GM18907 (cell line): ENCODE results near the gene UPP1.
"Not testable (repeated sequence)": the region's sequence is repeated elsewhere in the genome, so short reads cannot be mapped to it uniquely, and the experiment has no call there.

Experiments
- ATAC-seq: cut with Tn5 transposase; IDR thresholded peaks from one replicate; pipeline ENCODE4 v1.9.1; 2021; ENCODE audit warnings: mild to moderate bottlenecking, moderate library complexity; ENCODE audit not compliant: unreplicated experiment

The UPP1 gene

DNA sequence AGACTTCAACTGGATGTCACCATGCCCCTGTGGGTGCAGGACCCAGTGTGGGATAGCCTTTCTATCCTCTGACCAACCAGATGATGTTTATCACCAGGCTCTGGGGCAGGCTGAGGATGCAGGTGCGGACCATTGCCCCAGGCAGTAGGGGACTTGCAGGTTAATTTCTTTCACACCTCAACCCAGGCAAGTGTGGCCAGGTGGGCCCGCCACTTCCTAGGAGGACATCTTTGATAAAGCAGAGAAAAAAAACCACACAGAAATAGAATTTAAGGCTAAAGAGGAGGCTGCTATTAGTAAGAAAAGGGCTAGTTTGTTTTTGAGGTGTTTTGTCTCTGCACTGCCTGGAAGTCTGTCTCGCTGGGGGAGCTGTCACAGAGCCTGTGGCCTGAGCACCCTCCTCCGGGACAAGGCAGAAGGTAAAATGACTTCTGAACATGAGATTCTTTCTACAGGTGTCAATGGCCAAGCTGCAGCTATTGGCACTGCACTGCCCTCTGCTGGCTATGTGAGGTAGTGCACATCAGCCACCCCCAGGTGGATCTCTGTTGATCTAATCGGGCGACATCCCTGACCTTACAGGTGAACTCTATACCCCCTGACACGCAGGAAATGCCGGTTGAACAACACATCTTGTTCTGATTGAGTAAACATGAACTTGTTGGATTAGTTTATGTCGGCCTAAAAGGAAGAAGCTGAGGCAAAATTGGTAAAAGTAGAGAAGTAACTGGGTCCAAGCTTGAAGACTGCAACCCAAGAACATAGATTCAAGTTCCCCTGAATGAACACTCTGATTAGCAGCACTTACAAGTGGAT lies 21.0 kb downstream of the UPP1 start:
- ATAC-seq = peak; percentile 92

DNA sequence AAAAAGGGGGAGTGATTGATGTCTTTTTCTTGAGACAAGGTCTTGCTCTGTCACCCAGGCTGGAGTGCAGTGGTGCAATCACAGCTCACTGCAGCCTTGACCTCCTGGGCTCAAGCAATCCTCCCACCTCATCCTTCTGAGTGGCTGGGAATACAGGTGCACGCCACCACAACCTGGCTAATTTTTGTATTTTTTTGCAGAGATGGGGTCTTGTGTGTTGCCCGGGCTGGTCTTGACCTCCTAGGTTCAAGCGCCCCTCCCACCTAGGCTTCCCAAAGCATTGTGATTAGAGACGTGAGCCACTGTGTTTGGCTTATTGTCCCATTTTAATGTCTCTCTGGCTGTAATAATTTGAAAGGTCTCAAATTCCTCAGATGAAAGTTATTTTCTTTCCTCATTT lies 21.8 kb downstream of the UPP1 start:
- no peak for ATAC-seq

DNA sequence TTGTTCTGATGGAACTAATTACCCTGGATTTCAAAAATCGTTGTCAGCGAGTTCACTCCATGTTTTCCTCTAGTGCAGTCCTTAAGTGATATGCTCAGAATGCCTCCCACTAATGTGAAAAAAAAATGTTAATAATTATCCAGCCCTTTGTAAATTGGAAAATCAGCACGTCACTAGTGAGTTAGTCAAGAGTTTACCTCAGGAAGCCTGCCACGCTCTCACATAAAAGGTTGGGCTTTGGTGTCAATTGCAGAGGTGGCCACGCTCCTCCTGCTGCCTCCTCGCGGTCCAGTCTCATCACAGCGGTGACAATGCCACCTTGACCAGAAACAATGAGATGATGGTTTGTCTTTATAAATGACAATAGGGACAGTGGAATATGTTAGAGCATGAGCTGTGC lies 22.5 kb downstream of the UPP1 start:
- no peak for ATAC-seq

DNA sequence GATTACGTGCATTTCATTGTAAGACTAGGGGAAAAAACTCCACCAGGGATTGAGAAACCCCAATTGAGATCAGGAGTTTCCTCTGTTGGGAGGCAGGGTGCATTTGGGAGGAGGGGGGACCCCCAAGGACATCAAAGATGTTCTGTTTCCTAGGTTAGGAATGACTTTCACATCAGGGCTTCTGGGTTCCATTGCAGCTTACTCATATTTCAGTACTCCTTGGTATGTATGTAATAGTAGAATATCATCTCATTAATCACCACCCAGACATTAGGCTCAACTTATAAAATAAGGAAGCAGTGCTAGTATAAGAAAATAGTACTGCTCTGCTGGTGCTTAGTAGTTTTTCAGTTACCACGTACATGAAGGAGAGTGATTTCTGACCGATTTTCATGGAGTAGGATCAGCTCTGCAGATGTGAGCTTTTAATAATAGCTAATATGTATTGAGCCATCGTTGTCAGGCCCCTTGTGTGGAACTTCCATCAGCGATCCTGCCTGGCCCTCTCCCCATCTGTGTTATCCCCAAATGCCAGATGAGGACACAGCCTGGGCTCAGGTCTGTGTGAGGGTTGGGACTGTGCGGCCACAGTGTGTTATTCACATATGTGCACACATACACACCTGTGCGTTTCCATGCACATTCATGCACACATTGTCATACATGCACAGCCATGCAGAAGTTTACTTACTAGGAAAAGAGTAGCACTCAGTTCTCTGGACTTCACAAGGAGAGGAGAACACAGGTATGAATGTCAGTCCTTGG lies 23.5 kb downstream of the UPP1 start:
- no peak for ATAC-seq

DNA sequence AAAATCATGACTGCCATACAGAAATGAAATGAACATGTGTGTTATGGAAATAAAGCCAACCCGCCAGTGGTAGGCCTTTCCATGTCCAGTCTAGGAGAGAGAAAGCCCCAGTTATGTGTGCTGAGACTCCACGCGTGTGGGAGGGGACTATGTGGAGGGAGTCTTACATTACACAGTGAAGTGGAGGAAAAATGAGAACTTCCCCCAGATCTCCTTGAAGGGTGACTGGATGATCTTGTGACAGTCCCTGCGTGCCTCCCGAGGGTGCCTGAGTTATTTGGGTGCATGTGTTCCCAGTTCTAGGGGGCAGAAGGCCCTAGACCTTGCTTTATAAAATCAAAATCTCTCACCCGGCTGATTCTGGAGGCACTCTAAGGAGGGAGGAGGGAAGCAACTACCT lies 24.2 kb downstream of the UPP1 start:
- ATAC-seq = no peak

DNA sequence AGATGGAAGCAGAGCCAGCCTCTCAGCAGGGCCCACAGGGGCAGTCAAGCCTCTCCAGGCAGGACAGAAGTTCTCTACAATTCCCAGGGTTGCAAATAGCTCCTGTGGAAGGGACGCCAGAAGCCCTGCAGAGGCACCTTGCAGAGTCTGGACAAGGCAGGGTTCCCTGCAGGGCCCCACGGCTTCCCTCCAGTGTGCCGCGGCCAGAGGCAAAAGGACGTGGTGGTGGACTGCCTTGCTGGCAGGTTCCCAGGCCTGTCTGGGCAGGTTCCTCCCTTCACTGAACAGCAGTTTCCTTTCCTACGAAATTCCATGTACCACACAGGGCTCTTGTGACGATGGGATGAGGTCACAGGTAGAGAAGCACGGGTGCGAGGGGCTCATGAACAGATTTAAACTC lies 25.1 kb downstream of the UPP1 start:
- ATAC-seq = no peak

DNA sequence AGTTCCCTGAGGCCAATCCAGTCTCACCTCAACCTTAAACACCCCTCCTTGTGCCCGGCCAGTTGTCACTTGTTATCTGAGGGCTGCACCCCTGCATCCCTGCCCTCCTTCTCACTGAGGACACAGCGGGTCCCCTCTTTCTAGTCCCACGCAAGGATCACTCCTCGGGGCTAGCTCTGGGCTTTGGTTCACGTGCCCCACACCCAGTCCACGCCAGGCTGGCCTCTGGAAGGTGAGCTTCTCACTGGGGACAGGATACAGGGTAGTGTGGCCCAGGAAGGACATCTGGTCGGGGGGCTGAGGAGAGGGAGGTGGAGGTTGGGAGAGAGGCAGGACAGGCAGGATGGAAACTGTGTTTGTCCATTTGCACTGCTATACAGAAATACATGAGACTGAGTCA lies 25.5 kb downstream of the UPP1 start:
- no peak for ATAC-seq

DNA sequence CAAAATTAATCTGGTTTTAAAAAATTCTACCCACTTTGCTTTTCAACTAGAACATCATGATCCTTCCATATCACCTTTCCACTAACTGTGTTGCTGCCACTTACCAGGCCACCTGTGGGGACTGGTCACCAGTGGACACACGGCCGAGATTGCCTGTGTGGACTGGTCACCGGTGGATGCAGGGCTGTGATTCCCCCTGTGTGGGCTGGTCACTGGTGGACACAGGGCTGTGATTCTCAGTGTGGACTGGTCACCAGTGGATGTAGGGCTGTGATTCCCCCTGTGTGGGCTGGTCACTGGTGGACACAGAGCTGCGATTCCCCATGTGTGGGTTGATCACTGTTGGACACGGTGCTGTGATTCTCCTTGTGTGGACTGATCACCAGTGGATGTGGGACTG lies 27.0 kb downstream of the UPP1 start:
- no peak for ATAC-seq

DNA sequence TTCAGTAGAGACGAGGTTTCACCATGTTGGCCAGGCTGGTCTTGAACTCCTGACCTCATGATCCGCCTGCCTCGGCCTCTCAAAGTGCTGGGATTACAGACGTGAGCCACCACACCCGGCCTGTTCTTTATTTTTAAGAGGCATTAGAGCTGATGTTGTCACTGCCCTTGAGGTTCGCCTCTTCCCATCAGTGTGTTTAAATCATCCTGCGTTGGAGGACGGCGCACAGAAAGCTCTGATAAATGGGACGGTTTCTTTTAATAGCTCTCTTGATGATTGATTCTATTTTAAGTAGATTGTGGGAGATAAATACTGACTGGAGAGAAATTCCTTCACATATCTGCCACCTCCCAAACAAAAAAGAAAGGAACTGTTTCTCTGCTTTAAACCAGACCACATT lies 29.0 kb downstream of the UPP1 start:
- no peak for ATAC-seq

DNA sequence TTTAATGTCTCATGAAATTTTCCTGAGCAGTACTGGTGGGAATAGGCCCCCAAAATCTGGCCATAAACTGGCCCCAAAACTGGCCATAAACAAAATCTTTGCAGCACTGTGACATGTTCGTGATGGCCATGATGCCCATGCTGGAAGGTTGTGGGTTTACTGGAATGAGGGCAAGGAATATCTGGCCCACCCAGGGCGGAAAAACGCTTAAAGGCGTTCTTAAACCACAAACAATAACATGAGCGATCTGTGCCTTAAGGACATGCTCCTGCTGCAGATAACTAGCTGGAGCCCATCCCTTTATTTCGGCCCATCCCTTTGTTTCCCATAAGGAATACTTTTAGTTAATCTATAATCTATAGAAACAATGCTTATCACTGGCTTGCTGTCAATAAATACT lies 31.5 kb downstream of the UPP1 start:
- ATAC-seq = not testable (repeated sequence)

DNA sequence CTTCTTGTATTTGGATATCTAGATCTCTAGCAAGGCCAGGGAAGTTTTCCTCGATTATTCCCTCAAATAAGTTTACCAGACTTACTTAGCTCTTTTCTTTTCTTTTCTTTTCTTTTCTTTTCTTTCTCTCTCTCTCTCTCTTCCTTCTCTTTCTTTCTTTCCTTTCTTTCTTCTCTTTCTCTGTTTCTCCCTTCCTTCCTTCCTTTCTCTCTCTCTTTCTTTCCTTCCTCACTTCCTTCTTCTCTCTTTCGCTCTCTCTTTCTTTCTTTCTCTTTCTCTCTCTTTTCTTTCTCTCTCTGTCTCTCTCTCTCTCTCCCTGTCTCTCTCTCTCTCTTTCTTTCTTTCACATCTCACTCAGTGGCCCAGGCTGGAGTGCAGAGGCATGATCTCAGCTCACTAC lies 37.0 kb downstream of the UPP1 start:
- no peak for ATAC-seq

DNA sequence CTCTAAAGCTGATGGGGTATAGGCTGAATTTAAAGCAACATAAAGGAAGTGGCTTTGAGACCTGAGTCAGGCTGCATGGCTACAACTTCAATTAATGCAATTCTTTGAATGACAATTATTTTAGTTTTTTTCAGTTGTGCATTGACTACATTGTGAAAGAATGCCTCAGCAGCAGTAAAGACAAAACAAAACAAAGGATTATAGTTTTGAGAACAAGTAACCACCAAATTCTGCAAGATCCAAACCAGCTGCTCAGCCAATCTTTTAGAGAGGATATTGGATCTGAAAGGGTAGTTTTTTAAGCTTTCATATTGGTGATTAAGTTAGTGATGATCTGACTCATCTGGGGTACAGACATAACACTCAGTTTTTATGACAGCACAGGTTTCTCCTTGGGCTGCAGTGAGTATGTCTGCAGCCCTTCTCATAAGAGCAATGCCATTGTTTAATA lies 41.6 kb downstream of the UPP1 start:
- ATAC-seq = peak; percentile 76

DNA sequence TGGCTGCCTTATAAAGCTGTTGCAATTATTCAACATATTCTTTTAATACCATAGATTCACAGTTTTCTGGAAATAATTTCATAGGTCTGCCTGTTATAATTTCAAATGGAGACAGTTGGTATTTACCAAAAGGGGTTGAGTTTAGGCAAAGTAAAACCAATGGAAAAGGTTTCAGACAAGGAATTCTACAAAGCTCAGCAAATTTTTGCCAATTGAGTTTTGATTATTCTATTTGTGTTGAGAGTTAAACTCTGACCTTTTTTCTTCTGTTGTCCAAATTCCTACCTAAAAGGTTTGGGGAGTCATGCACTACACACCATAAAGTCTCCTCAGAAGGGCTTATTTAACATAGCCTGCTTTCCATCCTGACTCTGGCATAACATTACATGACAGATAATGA lies 43.7 kb downstream of the UPP1 start:
- no peak for ATAC-seq

DNA sequence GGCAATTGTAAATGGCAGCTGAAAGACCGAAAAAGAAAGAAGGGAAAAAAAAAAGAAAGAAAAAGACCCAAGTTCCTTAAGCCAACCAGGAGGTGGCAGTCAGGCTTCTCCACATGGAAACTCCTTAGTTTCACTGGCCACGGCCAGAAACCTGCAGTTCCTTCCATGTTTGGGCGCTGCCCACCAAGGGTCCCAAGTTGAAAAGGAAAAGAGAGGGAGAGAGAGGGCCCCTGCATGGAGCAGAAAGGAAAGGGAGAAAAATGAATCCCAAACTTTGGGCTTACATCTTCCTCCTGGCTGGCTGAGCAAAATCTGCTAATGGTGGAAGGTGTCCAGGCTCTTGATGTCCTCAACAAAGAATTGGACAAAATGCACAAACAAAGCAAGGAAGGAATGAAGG lies 50.4 kb downstream of the UPP1 start:
- no peak for ATAC-seq

DNA sequence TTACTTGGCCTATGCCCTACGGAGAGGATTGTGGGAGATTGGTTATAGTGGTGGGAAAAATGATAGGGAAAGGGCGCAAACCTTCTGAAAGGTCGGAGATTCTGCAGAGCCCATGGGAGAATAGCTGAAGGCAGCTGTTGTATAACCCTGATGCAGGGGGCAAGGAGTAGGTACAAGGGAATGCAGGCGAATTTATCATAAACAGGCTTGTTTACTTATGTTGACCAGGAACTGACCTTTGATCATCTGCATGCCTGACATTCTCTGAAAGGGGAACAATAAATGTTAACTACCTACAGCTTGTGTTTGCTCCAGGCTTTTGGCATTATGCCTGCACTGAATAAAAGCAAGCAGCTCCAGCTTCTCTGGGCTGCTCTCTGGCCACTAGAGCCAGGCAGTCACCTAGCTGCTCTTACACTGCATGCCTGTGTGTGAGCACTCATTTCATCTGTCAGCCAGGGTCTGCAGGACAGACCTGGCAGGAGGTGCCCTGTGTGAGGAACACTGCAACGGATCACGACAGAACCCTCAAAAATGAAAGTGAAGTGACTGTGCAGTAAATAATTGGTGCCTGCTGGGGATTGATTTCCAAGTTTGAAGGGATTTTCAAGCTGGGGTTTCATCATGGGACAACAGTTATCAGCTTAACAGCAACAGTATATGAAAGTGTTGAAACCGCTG lies 51.1 kb downstream of the UPP1 start:
- no peak for ATAC-seq

DNA sequence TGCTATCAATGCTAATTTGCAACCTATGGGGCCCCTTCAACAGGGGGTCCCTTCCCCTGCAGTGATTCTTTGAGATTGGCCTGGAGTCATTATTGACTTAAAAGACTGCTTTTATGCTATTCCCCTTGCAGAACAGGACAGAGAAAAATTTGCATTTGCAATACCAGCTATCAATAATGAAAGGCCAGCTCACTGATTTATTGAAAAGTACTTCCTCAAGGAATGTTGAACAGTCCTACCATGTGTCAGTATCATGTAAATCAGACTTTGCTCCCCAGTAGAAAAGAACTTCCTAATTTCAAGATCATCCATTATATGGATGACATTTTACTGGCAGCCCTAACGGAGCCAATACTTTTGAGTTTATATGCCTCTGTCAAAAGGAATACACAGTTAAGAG lies 52.5 kb downstream of the UPP1 start:
- ATAC-seq = no peak

DNA sequence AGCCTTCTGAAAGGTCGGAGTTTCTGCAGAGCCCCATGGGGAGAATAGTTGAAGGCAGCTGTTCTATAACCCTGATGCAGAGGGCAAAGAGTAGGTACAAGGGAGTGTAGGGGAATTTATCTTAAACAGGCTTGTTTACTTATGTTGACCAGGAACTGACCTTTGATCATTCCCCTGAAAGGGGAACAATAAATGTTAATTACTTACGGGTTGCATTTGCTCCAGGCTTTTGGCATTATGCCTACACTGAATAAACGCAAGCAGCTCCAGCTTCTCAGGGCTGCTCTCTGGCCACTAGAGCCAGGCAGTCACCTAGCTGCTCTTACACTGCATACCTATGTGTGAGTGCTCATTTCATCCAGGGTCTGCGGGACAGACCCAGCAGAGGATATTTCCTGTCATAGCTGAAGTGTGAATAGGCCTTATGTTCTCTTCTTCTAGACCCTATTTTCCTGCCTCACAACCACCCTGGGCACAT lies 55.3 kb downstream of the UPP1 start:
- ATAC-seq = no peak

DNA sequence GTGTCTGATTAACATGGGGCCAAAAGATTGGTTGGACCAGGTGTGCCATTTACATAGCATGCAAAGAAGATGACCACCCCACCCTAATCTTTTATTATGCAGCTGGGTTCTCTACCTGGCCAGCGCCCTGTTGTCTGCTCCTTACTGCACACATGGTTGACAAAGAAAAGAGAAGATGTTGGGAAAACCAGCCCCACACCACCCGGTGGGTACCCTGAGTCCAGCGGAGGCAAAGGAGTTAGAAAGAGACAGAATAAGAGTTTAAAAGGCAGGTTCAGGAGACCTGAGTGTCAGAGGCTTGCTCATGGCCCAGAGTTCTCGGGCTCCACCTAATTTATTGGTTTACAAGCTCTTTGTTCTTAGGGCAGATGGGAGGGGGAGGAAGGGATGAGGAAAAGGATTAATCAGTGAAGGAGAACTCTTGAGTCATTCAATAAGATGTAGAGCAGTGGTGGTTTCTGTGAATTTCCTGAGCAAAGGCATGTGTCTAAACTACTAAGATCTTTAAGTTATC lies 58.1 kb downstream of the UPP1 start:
- no peak for ATAC-seq

DNA sequence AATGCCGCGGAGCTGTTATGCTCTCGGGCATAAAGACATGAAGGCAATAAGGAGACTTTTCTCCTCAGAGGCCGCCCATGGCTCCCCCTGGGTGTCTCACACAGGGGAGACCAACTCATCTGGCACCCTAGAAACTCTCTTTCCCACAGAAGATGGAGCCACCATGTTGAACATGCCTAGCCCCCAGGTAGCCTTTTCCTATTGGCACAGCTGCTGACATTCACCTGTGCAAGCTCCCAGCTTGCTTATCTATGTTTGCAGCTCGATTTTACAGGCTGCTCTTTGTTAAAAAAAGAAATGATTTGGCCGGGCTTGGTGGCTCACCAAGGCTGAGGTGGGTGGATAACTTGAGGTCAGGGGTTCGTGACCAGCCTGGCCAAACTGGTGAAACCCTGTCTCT lies 58.6 kb downstream of the UPP1 start:
- not testable (repeated sequence) for ATAC-seq

DNA sequence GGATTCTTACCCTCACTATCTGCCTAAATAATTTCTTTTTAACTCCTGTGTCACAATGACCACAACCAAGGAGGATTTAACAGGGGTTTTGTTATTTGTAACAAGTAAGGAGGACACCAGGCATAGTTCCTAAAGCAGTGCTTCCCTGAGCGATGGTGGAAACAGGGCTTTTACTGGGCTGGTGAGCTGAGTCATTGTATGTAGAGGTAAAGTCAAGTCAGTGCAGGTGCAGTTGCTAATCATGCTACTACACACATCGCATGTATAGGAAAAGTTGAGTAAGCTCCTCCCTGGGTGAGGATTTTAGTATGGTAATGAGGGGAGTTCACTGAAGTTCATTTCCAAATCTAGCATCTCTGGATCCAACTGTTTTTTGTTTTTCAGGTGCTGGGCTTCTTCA lies 59.2 kb downstream of the UPP1 start:
- ATAC-seq = no peak

DNA sequence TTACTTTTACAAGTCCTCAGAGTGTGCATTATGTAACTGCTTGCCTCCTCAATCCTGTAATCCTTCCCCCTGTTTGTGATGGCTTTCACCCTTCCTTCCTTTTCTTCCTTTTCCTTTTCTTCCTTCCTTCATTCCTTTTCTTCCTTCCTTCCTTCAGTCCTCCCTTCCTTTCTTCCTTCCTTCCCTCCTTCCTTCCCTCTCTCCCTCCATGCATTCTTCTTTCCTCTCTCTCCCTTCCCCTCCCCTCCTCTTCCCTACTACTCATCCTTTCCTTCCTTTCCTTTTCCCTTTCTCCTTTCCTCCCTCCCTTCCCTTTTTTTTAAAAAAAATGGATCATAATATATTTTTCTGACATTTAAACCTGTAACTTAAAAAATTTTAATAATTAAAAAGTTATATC lies 60.0 kb downstream of the UPP1 start:
- ATAC-seq = no peak
